OCI-M1 (cell line): ENCODE results near the gene MMP15.

Experiments
- DNase-seq: peaks from one replicate; lab custom pipeline; 2025; lab: John Stamatoyannopoulos, UW

MMP15 gene

GRCh38 chr16:58035356-58036170, 10.0 kb downstream of the MMP15 start:
- no peak for DNase-seq

- no peak for DNase-seq
Observed at GRCh38 chr16:58036943-58037342, 11.4 kb downstream of the MMP15 start.

- DNase-seq, result no peak
Observed at GRCh38 chr16:58037365-58038057, 12.0 kb downstream of the MMP15 start.

- no peak for DNase-seq
Observed at GRCh38 chr16:58038219-58038641, 12.7 kb downstream of the MMP15 start.

GRCh38 chr16:58039829-58040495, 14.4 kb downstream of the MMP15 start:
- DNase-seq, result no peak

GRCh38 chr16:58040496-58040846, 14.9 kb downstream of the MMP15 start:
- no peak for DNase-seq

- DNase-seq, result no peak
Observed at GRCh38 chr16:58040945-58041627, 15.5 kb downstream of the MMP15 start.

GRCh38 chr16:58041628-58041955, 16.0 kb downstream of the MMP15 start:
- no peak for DNase-seq

- DNase-seq, result no peak
Observed at GRCh38 chr16:58042001-58042885, 16.7 kb downstream of the MMP15 start.

GRCh38 chr16:58042886-58043515, 17.4 kb downstream of the MMP15 start:
- no peak for DNase-seq

GRCh38 chr16:58043571-58044155, 18.1 kb downstream of the MMP15 start:
- DNase-seq, result no peak

- DNase-seq, result no peak
Observed at GRCh38 chr16:58044266-58045019, 18.9 kb downstream of the MMP15 start.

- no peak for DNase-seq
Observed at GRCh38 chr16:58045096-58045495, 19.5 kb downstream of the MMP15 start.

- no peak for DNase-seq
Observed at GRCh38 chr16:58046054-58046881, 20.7 kb downstream of the MMP15 start.

GRCh38 chr16:58046936-58047335, 21.4 kb downstream of the MMP15 start:
- DNase-seq, result no peak

GRCh38 chr16:58047557-58048348, 22.2 kb downstream of the MMP15 start:
- DNase-seq, result no peak

- DNase-seq, result no peak
Observed at GRCh38 chr16:58048494-58049231, 23.1 kb downstream of the MMP15 start.
